H1 (cell line): Measurements from ENCODE around the gene BEND4. TPM values are rescaled to one million over a fixed set of nuclear protein-coding genes. Genes with fewer than 3 reads are reported as not detected.
"Not testable (repeated sequence)": the region's sequence is repeated elsewhere in the genome, so short reads cannot be mapped to it uniquely, and the experiment has no call there.

Experiments used
- CTCF ChIA-PET: fragments of 300-600 bp; sonication (Branson Sonifier 250); formaldehyde crosslinking; loops from one replicate; lab custom pipeline; 2021; ENCODE audit not compliant: partially characterized antibody; lab: Charles Lee
- POLR2A ChIA-PET: fragments of 300-600 bp; sonication (Branson Sonifier 250); formaldehyde crosslinking; loops from one replicate; lab custom pipeline; 2021; ENCODE audit warnings: inconsistent platforms; ENCODE audit not compliant: partially characterized antibody; lab: Charles Lee
- DNase-seq, 2 experiments: peaks; one replicate each; pipeline versions ENCODE4 v3.0.0 to v3.0.0-alpha.2; 2010 to 2022; ENCODE audit warnings: low spot score in 2 of 2, low read depth in 1 of 2, mixed read lengths in 1 of 2
- FAIRE-seq: peaks from 2 replicates; lab custom pipeline; 2011; peaks lifted over from hg19 to GRCh38; lab: Jason Lieb, UNC
- H2AFZ ChIP-seq: 2 replicates; pipeline ENCODE4 v1.8.1; 2012; ENCODE audit warnings: low read length, inconsistent platforms
- H2AK5ac ChIP-seq: 2 replicates; pipeline ENCODE4 v1.6.1; 2013; ENCODE audit warnings: low read depth, low read length
- H2BK120ac ChIP-seq: replicated peaks from 2 replicates; pipeline ENCODE3; 2013; ENCODE audit warnings: low read depth, low read length, inconsistent platforms
- H2BK12ac ChIP-seq: 2 replicates; pipeline ENCODE4 v1.6.1; 2013; ENCODE audit warnings: low read depth, low read length
- H2BK15ac ChIP-seq: 2 replicates; pipeline ENCODE4 v1.6.1; 2013; ENCODE audit warnings: low read length
- H2BK20ac ChIP-seq: 2 replicates; pipeline ENCODE4 v1.6.1; 2013; ENCODE audit warnings: low read length
- H2BK5ac ChIP-seq: 2 replicates; pipeline ENCODE4 v1.6.1; 2013; ENCODE audit warnings: low read depth, low read length
- H3K14ac ChIP-seq: 2 replicates; pipeline ENCODE4 v1.6.1; 2013; ENCODE audit warnings: inconsistent platforms; ENCODE audit not compliant: insufficient read length
- H3K18ac ChIP-seq: 2 replicates; pipeline ENCODE4 v1.6.1; 2013; ENCODE audit warnings: low read length; ENCODE audit errors: extremely low read depth
- H3K23ac ChIP-seq: 2 replicates; pipeline ENCODE4 v1.6.1; 2013; ENCODE audit warnings: inconsistent platforms; ENCODE audit not compliant: insufficient read length
- H3K23me2 ChIP-seq: 2 replicates; pipeline ENCODE4 v1.6.1; 2013; ENCODE audit warnings: low read depth, low read length
- H3K27ac ChIP-seq: 2 replicates; pipeline ENCODE4 v1.6.1; 2011; ENCODE audit warnings: low read depth, low read length, inconsistent platforms
- H3K27me3 ChIP-seq, 4 experiments: replicated peaks in 1 of 4; 1 replicate in 1 of 4; 2 replicates in 3 of 4; pipeline versions ENCODE4 v1.6.1 to v1.8.1; 2011 to 2013; ENCODE audit warnings: low read length in 3 of 4, mild to moderate bottlenecking in 3 of 4, inconsistent platforms in 2 of 4, mixed read lengths in 2 of 4, moderate library complexity in 1 of 4; ENCODE audit not compliant: control insufficient read depth in 3 of 4, insufficient read depth in 3 of 4; ENCODE audit errors: extremely low read depth in 1 of 4
- H3K36me3 ChIP-seq, 4 experiments: 2 replicates each; pipeline versions ENCODE4 v1.6.1 to v1.8.1; 2011 to 2013; ENCODE audit warnings: mild to moderate bottlenecking in 4 of 4, low read length in 3 of 4, moderate library complexity in 2 of 4, control low read depth in 1 of 4, inconsistent platforms in 1 of 4; ENCODE audit not compliant: insufficient read depth in 4 of 4, control insufficient read depth in 2 of 4
- H3K4ac ChIP-seq: replicated peaks from 2 replicates; pipeline ENCODE3; 2013; ENCODE audit warnings: low read length, low read depth, mixed read lengths, inconsistent platforms; ENCODE audit not compliant: insufficient read length
- H3K4me1 ChIP-seq, 4 experiments: replicated peaks in 1 of 4; 1 replicate in 1 of 4; 2 replicates in 3 of 4; pipeline versions ENCODE4 v1.6.1 to v1.8.1; 2011 to 2013; ENCODE audit warnings: low read length in 3 of 4, inconsistent platforms in 2 of 4, mixed read lengths in 1 of 4; ENCODE audit not compliant: insufficient read depth in 4 of 4, control insufficient read depth in 3 of 4
- H3K4me2 ChIP-seq, 2 experiments: 2 replicates each; pipeline versions ENCODE4 v1.6.1 to v1.8.1; 2011 to 2013; ENCODE audit warnings: low read depth in 2 of 2, low read length in 2 of 2, control low read depth in 1 of 2, inconsistent platforms in 1 of 2, mild to moderate bottlenecking in 1 of 2; ENCODE audit not compliant: insufficient read depth in 1 of 2
- H3K4me3 ChIP-seq, 4 experiments: fragments of 200-600, 300-600 bp in 1 of 4; sonication (generic), shearing (Covaris generic), sonication (Bioruptor Twin) in 1 of 4; 2 replicates each; pipeline versions ENCODE4 v1.5.1 to v1.8.1; 2011 to 2016; ENCODE audit warnings: low read length in 4 of 4, low read depth in 3 of 4, control low read depth in 2 of 4, inconsistent platforms in 2 of 4, mild to moderate bottlenecking in 2 of 4, mixed read lengths in 1 of 4, moderate library complexity in 1 of 4; ENCODE audit not compliant: insufficient read depth in 2 of 4; ENCODE audit errors: extremely low read depth in 1 of 4
- H3K56ac ChIP-seq: replicated peaks from 2 replicates; pipeline ENCODE3; 2013; ENCODE audit warnings: low read depth, mild to moderate bottlenecking, mixed read lengths, low read length, inconsistent platforms; ENCODE audit not compliant: insufficient read length
- H3K79me1 ChIP-seq: 2 replicates; pipeline ENCODE4 v1.6.1; 2013; ENCODE audit warnings: low read depth, low read length, control low read depth
- H3K79me2 ChIP-seq, 2 experiments: 2 replicates each; pipeline versions ENCODE4 v1.6.1 to v1.8.1; 2012 to 2013; ENCODE audit warnings: low read length in 2 of 2, mild to moderate bottlenecking in 2 of 2, inconsistent platforms in 1 of 2; ENCODE audit not compliant: insufficient read depth in 2 of 2, control insufficient read depth in 1 of 2
- H3K9ac ChIP-seq, 4 experiments: replicated peaks in 1 of 4; 1 replicate in 1 of 4; 2 replicates in 3 of 4; pipeline versions ENCODE4 v1.6.1 to v1.8.1; 2011 to 2013; ENCODE audit warnings: low read depth in 3 of 4, low read length in 3 of 4, control low read depth in 2 of 4, mild to moderate bottlenecking in 2 of 4, moderate library complexity in 2 of 4, inconsistent platforms in 1 of 4; ENCODE audit errors: extremely low read depth in 1 of 4
- H3K9me3 ChIP-seq, 2 experiments: 2 replicates each; pipeline versions ENCODE4 v1.6.1 to v1.8.1; 2012 to 2013; ENCODE audit warnings: mild to moderate bottlenecking in 2 of 2, moderate library complexity in 2 of 2, control low read depth in 1 of 2, inconsistent platforms in 1 of 2, low read depth in 1 of 2, low read length in 1 of 2, mixed read lengths in 1 of 2; ENCODE audit not compliant: insufficient read depth in 2 of 2
- H4K20me1 ChIP-seq, 2 experiments: replicated peaks in 1 of 2; 2 replicates each; pipeline versions ENCODE3 to v1.8.1; 2011 to 2013; ENCODE audit warnings: inconsistent platforms in 2 of 2, low read length in 2 of 2, mild to moderate bottlenecking in 1 of 2; ENCODE audit not compliant: insufficient read depth in 2 of 2, control insufficient read depth in 1 of 2
- H4K5ac ChIP-seq: 2 replicates; pipeline ENCODE4 v1.6.1; 2013; ENCODE audit warnings: low read length, low read depth, mixed read lengths, inconsistent platforms; ENCODE audit not compliant: insufficient read length
- H4K8ac ChIP-seq: 2 replicates; pipeline ENCODE4 v1.8.0; 2013; ENCODE audit warnings: mild to moderate bottlenecking, moderate library complexity, low read length, inconsistent platforms; ENCODE audit not compliant: insufficient read depth; ENCODE audit errors: extremely low read depth
- H4K91ac ChIP-seq: replicated peaks from 2 replicates; pipeline ENCODE3; 2013; ENCODE audit warnings: low read length, mixed read lengths, inconsistent platforms; ENCODE audit not compliant: insufficient read length
- GABPA ChIP-seq: IDR thresholded peaks from 2 replicates; pipeline ENCODE4 v1.6.1; 2011; ENCODE audit warnings: mild to moderate bottlenecking, low read length, moderate library complexity, borderline replicate concordance; ENCODE audit not compliant: insufficient read depth
- SUZ12 ChIP-seq: fragments of 200-600 bp; sonication (generic); IDR thresholded peaks from 2 replicates; pipeline ENCODE4 v1.6.1; 2012; ENCODE audit warnings: mild to moderate bottlenecking, inconsistent platforms, low read length, moderate library complexity, mixed read lengths
- WGBS, 2 experiments: shearing (Covaris generic) in 1 of 2; methylation state at CpG; one replicate each; pipeline versions ENCODE4 v1.1.6 to v1.1.7; 2013 to 2015; ENCODE audit warnings: low lambda C conversion rate in 2 of 2, mixed read lengths in 2 of 2, inconsistent platforms in 1 of 2, low coverage in 1 of 2, missing lambda C conversion rate in 1 of 2; ENCODE audit not compliant: insufficient replicate concordance in 2 of 2, insufficient coverage in 1 of 2, insufficient read length in 1 of 2; ENCODE audit errors: extremely low coverage in 1 of 2, missing lambda C conversion rate in 1 of 2; 5-methylcytosine and 5-hydroxymethylcytosine counted together
- polyA plus RNA-seq, 7 experiments: library from polyadenylated mRNA; depleted of rRNA in 3 of 7; stranded (reverse) in 5 of 7; unstranded in 2 of 7; fragments of >200 nt in 5 of 7; fragments of 200-250 nt in 2 of 7; gene quantifications; 1 replicate in 5 of 7; 2 replicates in 1 of 7; 4 replicates in 1 of 7; pipeline versions ENCODE4 v1.2.1 to v1.2.3, GENCODE V29; 2011 to 2013; ENCODE audit warnings: missing spikeins in 2 of 7, mixed read lengths in 2 of 7
- total RNA-seq: library from RNA; stranded (reverse); fragmentation: NEBNext Ultra II Directional; extraction: Animal tissue kit (Norgen Biotek cat#: 25700); gene quantifications from 2 replicates; pipeline ENCODE4 v1.2.1, GENCODE V29; 2021

BEND4 gene
- total and polyA plus RNA-seq, 2 of the 8 experiments (the other 6 are each of a cell fraction or from before 2014, with no cell fraction given) = 12.2 to 45.4 TPM

DNA sequence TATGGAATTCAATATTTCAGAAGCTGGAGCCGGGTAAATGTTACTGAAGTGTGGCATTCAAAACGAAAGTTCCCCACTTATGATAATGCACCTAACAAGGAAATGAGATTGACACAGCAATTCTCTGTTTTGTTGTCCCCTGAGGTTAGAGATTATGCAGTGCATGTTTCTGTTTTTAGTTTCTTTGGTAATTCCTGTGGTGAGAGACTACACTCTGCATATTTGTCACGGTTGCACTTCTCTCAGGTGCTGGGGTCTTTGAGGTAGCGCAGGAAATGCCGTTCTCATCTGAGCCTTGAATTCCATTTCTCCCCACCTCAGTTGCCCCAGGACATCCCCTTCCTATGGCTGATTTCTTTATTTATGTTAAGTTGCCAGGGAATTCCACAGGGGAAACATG, 15.3 kb upstream of the BEND4 start (continued):
- TF ChIP-seq SUZ12 = no peak
- TF ChIP-seq GABPA = no peak
- TF ChIP-seq, all 59 proteins: peak for 0

- H4K8ac ChIP-seq, H3K4ac ChIP-seq, H3K4me1 ChIP-seq, H3K36me3 ChIP-seq, H2BK15ac ChIP-seq, H3K27me3 ChIP-seq, H2BK20ac ChIP-seq, H3K23me2 ChIP-seq, H4K20me1 ChIP-seq, POLR2A ChIA-PET, H2BK12ac ChIP-seq, H2BK5ac ChIP-seq, H2AK5ac ChIP-seq, H3K4me2 ChIP-seq, H4K5ac ChIP-seq, H3K4me3 ChIP-seq, H3K79me2 ChIP-seq, H2BK120ac ChIP-seq, H2AFZ ChIP-seq, H3K23ac ChIP-seq, H4K91ac ChIP-seq, DNase-seq, H3K56ac ChIP-seq, H3K18ac ChIP-seq, H3K9ac ChIP-seq, H3K14ac ChIP-seq, H3K79me1 ChIP-seq, FAIRE-seq, H3K9me3 ChIP-seq, H3K27ac ChIP-seq: not testable (repeated sequence)
- WGBS, 2 experiments = 92% methylated on average over 6 of the region's 6 CpGs; no CpG with 5 or more reads in 1 of the 2 experiments
- CTCF ChIA-PET = interaction anchor here (0.6 to 1.4 kb wide), 3 partner anchors 11 to 400 kb away, joined by 3 read pairs; no protein-coding TSS in a partner anchor
Measured at GRCh38 chr4:42166186-42166585, 13.7 kb upstream of the BEND4 start.
